ENCODE results near the gene NFIX. TPM values are rescaled to one million over a fixed set of nuclear protein-coding genes. Genes with fewer than 3 reads are reported as not detected.

Gene NFIX
- total and polyA plus RNA-seq, 9 of the 15 experiments (the other 6 are each of a cell fraction or from before 2014, with no cell fraction given), result 0.28 to 26.8 (median 5.4) TPM

- TF ChIP-seq PRDM10 (IDR thresholded peaks at IDR 0.05; ENCODE audit: partially characterized antibody), result no peak
- TF ChIP-seq POLR3A (IDR thresholded peaks at IDR 0.05; ENCODE audit: borderline replicate concordance, extremely low read depth, insufficient read depth, insufficient read length), result no peak
- no peak for TF ChIP-seq THAP12 (CRISPR knock-in tag; IDR thresholded peaks at IDR 0.05)
- TF ChIP-seq ZNF764 (CRISPR knock-in tag; IDR thresholded peaks at IDR 0.05; ENCODE audit: low read depth), result no peak
- no peak for TF ChIP-seq MBD1 (CRISPR knock-in tag; IDR thresholded peaks at IDR 0.05)
- TF ChIP-seq HINFP (tag; conservative IDR thresholded peaks at IDR 0.05; ENCODE audit: low read depth), result no peak
- TF ChIP-seq MITF (IDR thresholded peaks at IDR 0.05), result no peak
- no peak for TF ChIP-seq ZC3H8 (IDR thresholded peaks at IDR 0.05)
- no peak for TF ChIP-seq SETDB1 (IDR thresholded peaks at IDR 0.05; ENCODE audit: low read length)
- no peak for TF ChIP-seq SMARCE1 (IDR thresholded peaks at IDR 0.05)
- peak; percentile 64 for TF ChIP-seq RBFOX2 (IDR thresholded peaks at IDR 0.05; ENCODE audit: low read depth, low read length)
- no peak for TF ChIP-seq NCOA4 (IDR thresholded peaks at IDR 0.05; ENCODE audit: partially characterized antibody)
- TF ChIP-seq TEAD4 (IDR thresholded peaks at IDR 0.05; ENCODE audit: low read length), result no peak
- TF ChIP-seq TEAD4 (CRISPR knock-in tag; IDR thresholded peaks at IDR 0.05; ENCODE audit: borderline replicate concordance), result no peak
- no peak for TF ChIP-seq RBM17 (IDR thresholded peaks at IDR 0.05; ENCODE audit: borderline replicate concordance, low read depth, low read length)
Measured at GRCh38 chr19:12995596-12996405, 526 bp downstream of the NFIX start (continued).
